IPS DF 6.9 (cell line): ENCODE measurements around the gene SP8.
A peak's percentile ranks its signal among the peaks of the same experiment; 100 is the strongest.

Experiments used
- DNase-seq: peaks from one replicate; pipeline ENCODE4 v3.0.0-alpha.2; 2013; ENCODE audit warnings: low read depth, low spot score
- H3K27ac ChIP-seq: one replicate; pipeline ENCODE4 v1.5.1; 2013; ENCODE audit warnings: low read length, control low read depth
- H3K27me3 ChIP-seq: 2 replicates; pipeline ENCODE4 v1.6.1; 2013; ENCODE audit warnings: mild to moderate bottlenecking, low read length; ENCODE audit not compliant: control insufficient read depth, insufficient read depth
- H3K36me3 ChIP-seq: 2 replicates; pipeline ENCODE4 v1.6.1; 2013; ENCODE audit warnings: low read length; ENCODE audit not compliant: control insufficient read depth, insufficient read depth
- H3K4me1 ChIP-seq: 2 replicates; pipeline ENCODE4 v1.6.1; 2013; ENCODE audit warnings: low read length; ENCODE audit not compliant: control insufficient read depth, insufficient read depth
- H3K4me3 ChIP-seq: 2 replicates; pipeline ENCODE4 v1.5.1; 2013; ENCODE audit warnings: mild to moderate bottlenecking, low read length
- H3K9me3 ChIP-seq: 2 replicates; pipeline ENCODE4 v1.6.1; 2013; ENCODE audit warnings: low read length, inconsistent platforms; ENCODE audit not compliant: control insufficient read depth, insufficient read depth
- WGBS: extraction: QIAGEN DNeasy Blood & Tissue Kit; methylation state at CpG from one replicate; pipeline ENCODE4 v1.1.7; 2013; ENCODE audit warnings: mixed read lengths, missing lambda C conversion rate; ENCODE audit not compliant: insufficient read length, insufficient coverage; 5-methylcytosine and 5-hydroxymethylcytosine counted together

SP8 gene

GRCh38 chr7:20794676-20795075, 8.0 kb upstream of the SP8 start:
- H3K27me3 ChIP-seq: peaks cover 32% of the 10 kb centered on the region
- WGBS: no CpG with 5 or more reads among the region's 13 CpGs
- 0 out of 2 replicates have a peak, but pooled peaks cover 1% of the 10 kb centered on the region for H3K4me1 ChIP-seq
- DNase-seq: no peak
- H3K36me3 ChIP-seq: no peaks in the 10 kb centered on the region
- H3K27ac ChIP-seq: no peak overlapping the region
- no peaks in the 10 kb centered on the region for H3K9me3 ChIP-seq
- no peak overlapping the region; the same call in 1 of the 2 replicates for H3K4me3 ChIP-seq

- Histone ChIP-seq H3K27ac (no peak overlapping the region), H3K9me3 (no peaks in the 10 kb centered on the region), H3K4me1 (0 out of 2 replicates have a peak, but pooled peaks cover 1% of the 10 kb centered on the region), H3K27me3 (peaks cover 32% of the 10 kb centered on the region), H3K36me3 (no peaks in the 10 kb centered on the region), H3K4me3 (no peak overlapping the region)
- DNase-seq: no peak
- WGBS: no CpG with 5 or more reads among the region's 15 CpGs
These were observed 7.2 kb upstream of the SP8 start for GRCh38 chr7:20793694-20794394.

- Histone ChIP-seq H3K4me3 (no peak overlapping the region), H3K36me3 (no peaks in the 10 kb centered on the region), H3K27ac (no peak overlapping the region), H3K27me3 (peaks cover 34% of the 10 kb centered on the region), H3K9me3 (no peaks in the 10 kb centered on the region), H3K4me1 (0 out of 2 replicates have a peak, but pooled peaks cover 1% of the 10 kb centered on the region)
- no peak for DNase-seq
- no CpG with 5 or more reads among the region's 15 CpGs for WGBS
These were observed 6.6 kb upstream of the SP8 start for GRCh38 chr7:20793248-20793647.

GRCh38 chr7:20791538-20792434, 5.1 kb upstream of the SP8 start:
- no peaks in the 10 kb centered on the region for H3K36me3 ChIP-seq
- H3K9me3 ChIP-seq: no peaks in the 10 kb centered on the region
- peak overlapping the region; percentile 1; the same call in 1 of the 2 replicates for H3K4me3 ChIP-seq
- H3K27ac ChIP-seq: no peak overlapping the region
- no CpG with 5 or more reads among the region's 8 CpGs for WGBS
- DNase-seq: no peak
- H3K27me3 ChIP-seq: peaks cover 34% of the 10 kb centered on the region
- 0 out of 2 replicates have a peak, but pooled peaks cover 1% of the 10 kb centered on the region for H3K4me1 ChIP-seq

GRCh38 chr7:20790375-20790774, 3.7 kb upstream of the SP8 start:
- Histone ChIP-seq H3K4me1 (0 out of 2 replicates have a peak, but pooled peaks cover 1% of the 10 kb centered on the region), H3K9me3 (no peaks in the 10 kb centered on the region), H3K27me3 (peaks cover 37% of the 10 kb centered on the region), H3K27ac (no peak overlapping the region), H3K36me3 (no peaks in the 10 kb centered on the region), H3K4me3 (no peak overlapping the region)
- DNase-seq: no peak
- no CpG with 5 or more reads among the region's 5 CpGs for WGBS

GRCh38 chr7:20788420-20788990, 1.8 kb upstream of the SP8 start:
- Histone ChIP-seq H3K27ac (no peak overlapping the region), H3K9me3 (no peaks in the 10 kb centered on the region), H3K27me3 (peaks cover 28% of the 10 kb centered on the region), H3K36me3 (no peaks in the 10 kb centered on the region), H3K4me3 (no peak overlapping the region), H3K4me1 (no peaks in the 10 kb centered on the region)
- no CpG with 5 or more reads among the region's 10 CpGs for WGBS
- no peak for DNase-seq

GRCh38 chr7:20787660-20788419, 1.2 kb upstream of the SP8 start:
- Histone ChIP-seq H3K36me3 (no peaks in the 10 kb centered on the region), H3K4me1 (no peaks in the 10 kb centered on the region), H3K27ac (no peak overlapping the region), H3K4me3 (peak overlapping the region; percentile 74; the same call in 1 of the 2 replicates), H3K9me3 (no peaks in the 10 kb centered on the region), H3K27me3 (peaks cover 22% of the 10 kb centered on the region)
- DNase-seq: no peak
- WGBS: no CpG with 5 or more reads among the region's 21 CpGs

GRCh38 chr7:20786421-20786778, 286 bp downstream of the SP8 start:
- H3K4me1 ChIP-seq: no peaks in the 10 kb centered on the region
- H3K9me3 ChIP-seq: no peaks in the 10 kb centered on the region
- peaks cover 15% of the 10 kb centered on the region for H3K27me3 ChIP-seq
- no peaks in the 10 kb centered on the region for H3K36me3 ChIP-seq
- peak overlapping the region; percentile 74; the same call in 1 of the 2 replicates for H3K4me3 ChIP-seq
- WGBS: no CpG with 5 or more reads among the region's 14 CpGs
- no peak overlapping the region for H3K27ac ChIP-seq
- DNase-seq: no peak

- H3K27me3 ChIP-seq: peaks cover 15% of the 10 kb centered on the region
- H3K4me1 ChIP-seq: no peaks in the 10 kb centered on the region
- H3K36me3 ChIP-seq: no peaks in the 10 kb centered on the region
- no CpG with 5 or more reads among the region's 10 CpGs for WGBS
- peak overlapping the region; percentile 74; the same call in 1 of the 2 replicates for H3K4me3 ChIP-seq
- H3K27ac ChIP-seq: no peak overlapping the region
- H3K9me3 ChIP-seq: no peaks in the 10 kb centered on the region
- DNase-seq: no peak
These were observed 655 bp downstream of the SP8 start for GRCh38 chr7:20786049-20786412.
